ENCODE data around the gene SPATA31E1. TPM values are rescaled to one million over a fixed set of nuclear protein-coding genes. Genes with fewer than 3 reads are reported as not detected.

The SPATA31E1 gene
- total RNA-seq, 2 donors from 2014 or later, result 0.07 TPM; not detected in 1

DNA sequence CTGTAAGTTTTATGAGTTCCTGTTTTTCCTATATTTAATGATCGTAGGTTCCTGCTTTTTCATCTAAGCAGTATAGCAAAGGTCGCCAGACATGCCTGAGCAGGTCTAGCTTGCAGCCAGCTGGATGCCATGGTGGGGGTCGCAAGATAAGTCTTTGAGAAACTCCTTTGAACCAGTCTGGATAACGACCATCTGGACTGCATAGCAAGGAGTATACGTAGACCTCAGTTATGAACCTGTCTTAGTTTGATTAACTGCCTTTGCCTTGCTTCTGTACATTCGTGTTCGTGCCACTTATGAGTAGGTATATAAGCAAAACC is 8.4 kb upstream of the SPATA31E1 start:
- intact Hi-C loops (cut with DNase I), result no loop called here
- TF ChIP-seq, protein P1, sequence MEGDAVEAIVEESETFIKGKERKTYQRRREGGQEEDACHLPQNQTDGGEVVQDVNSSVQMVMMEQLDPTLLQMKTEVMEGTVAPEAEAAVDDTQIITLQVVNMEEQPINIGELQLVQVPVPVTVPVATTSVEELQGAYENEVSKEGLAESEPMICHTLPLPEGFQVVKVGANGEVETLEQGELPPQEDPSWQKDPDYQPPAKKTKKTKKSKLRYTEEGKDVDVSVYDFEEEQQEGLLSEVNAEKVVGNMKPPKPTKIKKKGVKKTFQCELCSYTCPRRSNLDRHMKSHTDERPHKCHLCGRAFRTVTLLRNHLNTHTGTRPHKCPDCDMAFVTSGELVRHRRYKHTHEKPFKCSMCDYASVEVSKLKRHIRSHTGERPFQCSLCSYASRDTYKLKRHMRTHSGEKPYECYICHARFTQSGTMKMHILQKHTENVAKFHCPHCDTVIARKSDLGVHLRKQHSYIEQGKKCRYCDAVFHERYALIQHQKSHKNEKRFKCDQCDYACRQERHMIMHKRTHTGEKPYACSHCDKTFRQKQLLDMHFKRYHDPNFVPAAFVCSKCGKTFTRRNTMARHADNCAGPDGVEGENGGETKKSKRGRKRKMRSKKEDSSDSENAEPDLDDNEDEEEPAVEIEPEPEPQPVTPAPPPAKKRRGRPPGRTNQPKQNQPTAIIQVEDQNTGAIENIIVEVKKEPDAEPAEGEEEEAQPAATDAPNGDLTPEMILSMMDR (IDR thresholded peaks at IDR 0.05), result no peak
- Histone ChIP-seq H3K27me3 (no peaks in the 10 kb centered on the region), H3K27ac (peak overlapping the region; percentile 47), H3K36me3 (no peaks in the 10 kb centered on the region), H3K4me1 (peaks cover 7% of the 10 kb centered on the region), H3K9me3 (no peaks in the 10 kb centered on the region), H3K4me3 (no peak overlapping the region), H3K9ac (ENCODE audit: low read depth in 2 of 2, low read length in 2 of 2) (no peak overlapping the region)
- DNase-seq, result peak; percentile 17

DNA sequence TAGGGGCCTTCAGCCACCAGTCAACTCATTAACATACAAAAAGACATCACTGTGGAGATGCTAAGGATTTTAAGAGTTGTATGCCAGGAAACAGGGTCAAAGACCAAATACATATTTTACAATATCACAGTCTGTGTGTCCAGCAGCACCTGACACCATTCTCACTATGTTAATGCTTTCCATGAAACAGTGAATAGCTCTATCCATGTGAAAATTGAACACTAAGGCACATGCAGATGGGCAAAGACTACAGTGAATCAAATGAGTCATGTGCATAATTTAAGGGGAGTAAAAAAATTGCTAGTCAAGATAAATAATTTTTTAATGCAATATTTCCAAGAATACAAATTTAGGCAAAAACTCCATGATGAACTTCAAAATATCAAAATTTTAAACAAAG is 7.6 kb upstream of the SPATA31E1 start:
- peaks cover 7% of the 10 kb centered on the region for H3K4me1 ChIP-seq
- no peak overlapping the region for H3K9ac ChIP-seq (ENCODE audit: low read depth in 2 of 2, low read length in 2 of 2)
- no peaks in the 10 kb centered on the region for H3K36me3 ChIP-seq

DNA sequence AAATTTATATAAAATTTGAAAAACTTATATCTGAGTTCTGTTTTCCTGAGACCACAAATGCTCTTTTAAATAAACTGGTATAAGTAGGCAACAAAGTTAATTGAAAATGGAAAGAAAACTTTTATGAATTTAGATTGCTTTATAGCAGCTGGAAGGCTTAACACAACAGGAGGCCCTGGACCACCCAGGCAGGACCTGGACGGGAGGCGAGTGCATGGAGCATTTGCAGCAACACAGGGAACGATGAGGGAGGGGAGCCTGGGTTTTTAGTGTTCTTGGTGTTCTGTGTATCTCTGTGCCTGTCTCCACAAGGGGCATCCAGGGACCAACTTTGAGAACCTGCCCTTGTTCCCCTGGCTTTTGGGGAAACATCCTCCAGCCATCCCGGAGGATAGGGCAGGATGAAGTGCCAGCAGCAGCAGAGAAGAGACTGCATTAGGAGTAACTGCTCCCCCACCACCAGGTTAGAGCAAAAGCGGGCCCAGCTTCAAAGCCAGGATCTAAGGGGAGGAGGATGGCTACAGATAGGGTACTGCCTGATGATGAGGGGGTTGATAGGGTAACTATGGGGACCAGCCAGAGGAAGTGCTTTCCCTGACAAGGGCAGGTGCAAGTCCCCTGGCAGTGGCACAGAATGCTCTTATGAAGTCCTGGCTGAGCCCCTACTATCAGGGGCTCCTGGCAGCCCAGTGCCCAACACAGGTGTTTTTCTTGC is 6.7 kb upstream of the SPATA31E1 start:
- intact Hi-C loops (cut with DNase I), result no loop called here
- TF ChIP-seq, protein P1 (IDR thresholded peaks at IDR 0.05), result no peak
- H3K9ac ChIP-seq (ENCODE audit: low read depth in 2 of 2, low read length in 2 of 2), result peak overlapping the region in 1 of 2 donors; percentile 4
- H3K36me3 ChIP-seq, result no peaks in the 10 kb centered on the region
- peaks cover 7% of the 10 kb centered on the region for H3K4me1 ChIP-seq
- H3K27me3 ChIP-seq, result no peaks in the 10 kb centered on the region
- no peak overlapping the region for H3K4me3 ChIP-seq
- no peaks in the 10 kb centered on the region for H3K9me3 ChIP-seq
- H3K27ac ChIP-seq, result no peak overlapping the region
- DNase-seq, result peak; percentile 16

More for the DNA sequence above, 7.6 kb upstream of the SPATA31E1 start:
- TF ChIP-seq, protein P1 (IDR thresholded peaks at IDR 0.05), result no peak
- Histone ChIP-seq H3K9me3 (no peaks in the 10 kb centered on the region), H3K27ac (no peak overlapping the region), H3K27me3 (no peaks in the 10 kb centered on the region), H3K4me3 (no peak overlapping the region)
- intact Hi-C loops (cut with DNase I), result no loop called here
- no peak for DNase-seq

DNA sequence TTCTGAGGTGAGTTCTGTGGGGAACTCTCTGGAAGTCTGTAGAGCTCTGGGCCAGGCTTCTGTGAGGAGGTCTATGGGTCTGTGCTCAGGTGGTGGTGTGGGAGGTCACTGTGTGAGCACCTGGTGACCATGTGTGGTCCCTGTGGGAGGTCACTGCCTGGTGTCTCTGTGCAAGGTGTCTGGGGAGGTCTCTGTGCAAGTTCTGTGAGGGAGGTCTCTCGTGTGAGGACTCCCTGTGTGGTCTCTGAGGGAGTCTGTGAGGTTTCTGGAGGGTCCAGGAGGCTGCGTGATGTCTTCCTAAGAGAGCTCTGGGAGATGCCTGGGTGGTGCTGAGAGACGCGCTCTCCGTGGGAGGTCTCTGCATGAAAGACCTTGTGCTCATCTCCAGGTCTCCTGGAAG is 6.0 kb upstream of the SPATA31E1 start:
- Histone ChIP-seq H3K9me3 (no peaks in the 10 kb centered on the region), H3K27ac (no peak overlapping the region), H3K27me3 (no peaks in the 10 kb centered on the region), H3K36me3 (no peaks in the 10 kb centered on the region), H3K4me3 (no peak overlapping the region), H3K9ac (ENCODE audit: low read depth in 2 of 2, low read length in 2 of 2) (no peak overlapping the region), H3K4me1 (peaks cover 7% of the 10 kb centered on the region)
- TF ChIP-seq, protein P1 (IDR thresholded peaks at IDR 0.05), result no peak
- no peak for DNase-seq
- intact Hi-C loops (cut with DNase I), result no loop called here

DNA sequence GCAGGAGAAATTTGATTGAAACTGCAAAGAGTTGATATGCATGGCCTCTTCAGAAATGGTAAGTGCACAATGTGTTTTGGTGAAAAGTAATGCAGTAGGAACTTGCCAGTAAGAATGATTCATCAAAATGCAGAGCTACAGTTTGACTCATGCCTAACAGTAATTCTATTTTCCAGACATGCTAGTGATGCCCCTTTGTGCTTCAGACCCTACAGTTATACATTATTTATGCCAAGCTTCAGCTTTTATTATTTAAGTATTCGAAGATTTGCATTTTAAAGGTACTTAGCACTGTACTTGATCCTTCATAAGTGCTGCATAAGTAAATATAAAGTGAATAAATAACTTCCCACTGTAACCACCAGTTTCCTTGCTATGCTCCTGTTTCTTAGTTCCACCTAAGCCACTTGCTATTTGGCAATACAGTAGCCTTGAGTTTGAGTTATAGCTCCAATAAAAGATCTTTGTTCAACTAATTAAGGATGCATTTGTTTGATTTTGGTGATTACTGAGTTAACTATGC is 3.6 kb upstream of the SPATA31E1 start:
- no peak overlapping the region for H3K27ac ChIP-seq

More for the DNA sequence above, 3.6 kb upstream of the SPATA31E1 start:
- intact Hi-C loops (cut with DNase I), result no loop called here
- Histone ChIP-seq H3K36me3 (no peaks in the 10 kb centered on the region), H3K4me3 (no peak overlapping the region), H3K4me1 (peaks cover 7% of the 10 kb centered on the region), H3K9ac (ENCODE audit: low read depth in 2 of 2, low read length in 2 of 2) (no peak overlapping the region), H3K9me3 (no peaks in the 10 kb centered on the region), H3K27me3 (no peaks in the 10 kb centered on the region)
- TF ChIP-seq, protein P1 (IDR thresholded peaks at IDR 0.05), result no peak
- DNase-seq, result no peak
